Measurements from ENCODE around the gene CFAP20. TPM values are rescaled to one million over a fixed set of nuclear protein-coding genes. Genes with fewer than 3 reads are reported as not detected.

The CFAP20 gene
- total and polyA plus RNA-seq, 2 donors from 2014 or later, result 22.3 to 33.3 TPM

GRCh38 chr16:58124601-58124915, 4.6 kb downstream of the CFAP20 start:
- Histone ChIP-seq H3K27me3 (ENCODE audit: control insufficient read depth, insufficient read depth, low read length) (no peaks in the 10 kb centered on the region), H3K9me3 (ENCODE audit: control insufficient read depth in 2 of 3, insufficient read depth in 1 of 3, low read length in 3 of 3) (no peaks in the 10 kb centered on the region), H3K4me1 (ENCODE audit: control insufficient read depth in 2 of 3, insufficient read depth in 2 of 3, low read depth in 1 of 3, low read length in 3 of 3) (peaks cover 8 to 47% (median 33%) of the 10 kb centered on the region in 3 donors), H3K9ac (ENCODE audit: low read length in 3 of 3) (peak overlapping the region in 1 of 3 donors; percentile 41), H3K36me3 (ENCODE audit: control insufficient read depth in 2 of 3, insufficient read depth in 3 of 3, low read length in 3 of 3) (no peaks in the 10 kb centered on the region), H3K4me3 (ENCODE audit: low read length in 3 of 3) (no peak overlapping the region), H3K27ac (ENCODE audit: low read depth in 2 of 2, low read length in 2 of 2) (no peak overlapping the region)
- TF ChIP-seq, protein P1, sequence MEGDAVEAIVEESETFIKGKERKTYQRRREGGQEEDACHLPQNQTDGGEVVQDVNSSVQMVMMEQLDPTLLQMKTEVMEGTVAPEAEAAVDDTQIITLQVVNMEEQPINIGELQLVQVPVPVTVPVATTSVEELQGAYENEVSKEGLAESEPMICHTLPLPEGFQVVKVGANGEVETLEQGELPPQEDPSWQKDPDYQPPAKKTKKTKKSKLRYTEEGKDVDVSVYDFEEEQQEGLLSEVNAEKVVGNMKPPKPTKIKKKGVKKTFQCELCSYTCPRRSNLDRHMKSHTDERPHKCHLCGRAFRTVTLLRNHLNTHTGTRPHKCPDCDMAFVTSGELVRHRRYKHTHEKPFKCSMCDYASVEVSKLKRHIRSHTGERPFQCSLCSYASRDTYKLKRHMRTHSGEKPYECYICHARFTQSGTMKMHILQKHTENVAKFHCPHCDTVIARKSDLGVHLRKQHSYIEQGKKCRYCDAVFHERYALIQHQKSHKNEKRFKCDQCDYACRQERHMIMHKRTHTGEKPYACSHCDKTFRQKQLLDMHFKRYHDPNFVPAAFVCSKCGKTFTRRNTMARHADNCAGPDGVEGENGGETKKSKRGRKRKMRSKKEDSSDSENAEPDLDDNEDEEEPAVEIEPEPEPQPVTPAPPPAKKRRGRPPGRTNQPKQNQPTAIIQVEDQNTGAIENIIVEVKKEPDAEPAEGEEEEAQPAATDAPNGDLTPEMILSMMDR (IDR thresholded peaks at IDR 0.05; ENCODE audit: borderline replicate concordance, extremely low read depth, insufficient read depth), result no peak
- intact Hi-C loops (cut with DNase I), result loop anchor here (10.0 kb wide), 1 partner anchor 100 kb away; the partner anchor contains the start of gene MMP15
- no peak for FAIRE-seq
- DNase-seq, result no peak

- H3K27ac ChIP-seq (ENCODE audit: low read depth in 2 of 2, low read length in 2 of 2), result no peak overlapping the region
- DNase-seq (no peak), FAIRE-seq (no peak)
- H3K9me3 ChIP-seq (ENCODE audit: control insufficient read depth in 2 of 3, insufficient read depth in 1 of 3, low read length in 3 of 3), result no peaks in the 10 kb centered on the region
- H3K4me3 ChIP-seq (ENCODE audit: low read length in 3 of 3), result no peak overlapping the region
- intact Hi-C loops (cut with DNase I), result loop anchor here (10.0 kb wide), 1 partner anchor 99 kb away; the partner anchor contains the start of gene MMP15
- TF ChIP-seq, protein P1 (IDR thresholded peaks at IDR 0.05; ENCODE audit: borderline replicate concordance, extremely low read depth, insufficient read depth), result no peak
- H3K27me3 ChIP-seq (ENCODE audit: control insufficient read depth, insufficient read depth, low read length), result no peaks in the 10 kb centered on the region
- H3K4me1 ChIP-seq (ENCODE audit: control insufficient read depth in 2 of 3, insufficient read depth in 2 of 3, low read depth in 1 of 3, low read length in 3 of 3), result peaks cover 8 to 49% (median 33%) of the 10 kb centered on the region in 3 donors
- H3K36me3 ChIP-seq (ENCODE audit: control insufficient read depth in 2 of 3, insufficient read depth in 3 of 3, low read length in 3 of 3), result no peaks in the 10 kb centered on the region
- H3K9ac ChIP-seq (ENCODE audit: low read length in 3 of 3), result peak overlapping the region in 1 of 3 donors; percentile 41
Measured at GRCh38 chr16:58123896-58124600, 5.1 kb downstream of the CFAP20 start.

DNA sequence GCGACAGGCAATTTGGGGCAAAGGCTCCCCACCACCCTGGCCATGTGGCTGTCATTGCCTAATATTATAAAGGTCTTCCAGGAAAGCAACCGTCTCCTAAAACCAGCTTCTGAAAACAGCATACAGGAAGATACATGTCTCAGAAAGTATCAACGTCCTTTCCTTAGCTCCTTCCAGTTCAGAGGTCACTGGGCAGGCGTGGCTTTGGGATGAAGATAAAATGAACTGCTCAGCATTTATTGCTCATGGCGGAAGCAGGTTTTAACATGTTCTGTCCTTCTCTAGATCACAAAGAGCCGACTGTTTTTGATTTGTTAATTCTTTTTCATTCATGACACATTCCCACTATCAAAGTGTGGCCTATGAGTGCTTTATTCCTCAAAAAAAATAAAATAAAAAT, 8.0 kb downstream of the CFAP20 start:
- TF ChIP-seq, protein P1 (IDR thresholded peaks at IDR 0.05; ENCODE audit: borderline replicate concordance, extremely low read depth, insufficient read depth), result no peak
- no peak overlapping the region for H3K27ac ChIP-seq (ENCODE audit: low read depth in 2 of 2, low read length in 2 of 2)
- no peaks in the 10 kb centered on the region for H3K27me3 ChIP-seq (ENCODE audit: control insufficient read depth, insufficient read depth, low read length)
- intact Hi-C loops (cut with DNase I), result loop anchor here (10.0 kb wide), 1 partner anchor 96 kb away; the partner anchor contains the start of gene MMP15
- no peak overlapping the region for H3K4me3 ChIP-seq (ENCODE audit: low read length in 3 of 3)
- H3K36me3 ChIP-seq (ENCODE audit: control insufficient read depth in 2 of 3, insufficient read depth in 3 of 3, low read length in 3 of 3), result peaks cover 3 to 7% (median 5%) of the 10 kb centered on the region in 3 donors
- DNase-seq (no peak), FAIRE-seq (no peak)
- no peak overlapping the region for H3K9ac ChIP-seq (ENCODE audit: low read length in 3 of 3)
- peaks cover 5 to 30% (median 13%) of the 10 kb centered on the region in 3 donors for H3K4me1 ChIP-seq (ENCODE audit: control insufficient read depth in 2 of 3, insufficient read depth in 2 of 3, low read depth in 1 of 3, low read length in 3 of 3)
- no peaks in the 10 kb centered on the region for H3K9me3 ChIP-seq (ENCODE audit: control insufficient read depth in 2 of 3, insufficient read depth in 1 of 3, low read length in 3 of 3)

Data from kidney (tissue), 14 donors.